SK-N-SH treated with all-trans-retinoic acid at 6 μM for 48 hours (cell line): ENCODE measurements around the gene ASNSD1.

Experiments used
- ARNTL ChIP-seq: fragments of 450-650 bp; formaldehyde crosslinking; IDR thresholded peaks from 2 replicates; pipeline ENCODE4 v1.5.0; 2020; ENCODE audit warnings: low read depth, mild to moderate bottlenecking, moderate library complexity, borderline replicate concordance
- RARB ChIP-seq: fragments of 250-450 bp; sonication (Bioruptor Pico); IDR thresholded peaks from 2 replicates; pipeline ENCODE4 v1.8.0; 2021; ENCODE audit warnings: mild to moderate bottlenecking, moderate library complexity
- TOX ChIP-seq: fragments of 250-450 bp; sonication (Bioruptor Pico); IDR thresholded peaks from 2 replicates; pipeline ENCODE4 v1.8.0; 2021; ENCODE audit warnings: mild to moderate bottlenecking, moderate library complexity, borderline replicate concordance
- ZFP3 ChIP-seq: fragments of 250-450 bp; sonication (Bioruptor Pico); IDR thresholded peaks from 2 replicates; pipeline ENCODE4 v1.5.0; 2020; ENCODE audit warnings: mild to moderate bottlenecking, moderate library complexity

- TF ChIP-seq RARB (CRISPR knock-in tag) (no peak), ARNTL (CRISPR knock-in tag) (no peak), ZFP3 (CRISPR knock-in tag) (no peak), TOX (CRISPR knock-in tag) (no peak)
These were observed 1.5 kb downstream of the ASNSD1 start for GRCh38 chr2:189662669-189663226.
